WTC11 (cell line): ENCODE measurements around the gene FHOD1. TPM values are rescaled to one million over a fixed set of nuclear protein-coding genes. Genes with fewer than 3 reads are reported as not detected.

Experiments
- ATAC-seq: fragments of 200-7000 bp; cut with Tn5 transposase; 2 replicates; pipeline ENCODE4 v1.10.0; 2021; ENCODE audit warnings: mild to moderate bottlenecking, moderate library complexity
- CTCF ChIA-PET: fragments of 300-600 bp; sonication (Branson Sonifier 250); formaldehyde crosslinking; loops from one replicate; lab custom pipeline; 2021; ENCODE audit warnings: antibody characterized with exemption; lab: Charles Lee
- POLR2A ChIA-PET: fragments of 350-600 bp; sonication (Branson Sonifier 250); formaldehyde crosslinking; loops from one replicate; lab custom pipeline; 2021; ENCODE audit warnings: antibody characterized with exemption; lab: Charles Lee
- DNase-seq: peaks from one replicate; pipeline ENCODE4 v3.0.0; 2021; ENCODE audit warnings: low spot score
- H3K27ac Mint-ChIP-seq: 2 replicates; pipeline ENCODE4 v1.8.0; 2021; ENCODE audit warnings: mixed read lengths
- H3K27me3 Mint-ChIP-seq: 2 replicates; pipeline ENCODE4 v1.8.0; 2021; ENCODE audit warnings: low read depth, mild to moderate bottlenecking, moderate library complexity, mixed read lengths
- H3K36me3 Mint-ChIP-seq: 2 replicates; pipeline ENCODE4 v1.8.0; 2021; ENCODE audit warnings: mixed read lengths
- H3K4me1 Mint-ChIP-seq: 2 replicates; pipeline ENCODE4 v1.8.0; 2022; ENCODE audit warnings: mixed read lengths
- H3K4me3 Mint-ChIP-seq: 2 replicates; pipeline ENCODE4 v1.8.0; 2021; ENCODE audit warnings: mild to moderate bottlenecking, moderate library complexity, mixed read lengths
- H3K9me3 Mint-ChIP-seq: 2 replicates; pipeline ENCODE4 v1.8.0; 2021; ENCODE audit warnings: mixed read lengths
- ATF1 ChIP-seq: sonication (generic); formaldehyde crosslinking; IDR thresholded peaks from 2 replicates; pipeline ENCODE4 v1.8.1; 2023; ENCODE audit warnings: mild to moderate bottlenecking, moderate library complexity, missing genetic modification reagents
- ATF6 ChIP-seq: sonication (generic); formaldehyde crosslinking; IDR thresholded peaks from 2 replicates; pipeline ENCODE4 v1.8.1; 2023; ENCODE audit warnings: mild to moderate bottlenecking, missing genetic modification reagents
- CREB1 ChIP-seq: sonication (generic); formaldehyde crosslinking; IDR thresholded peaks from 2 replicates; pipeline ENCODE4 v1.8.0; 2023; ENCODE audit warnings: mild to moderate bottlenecking, missing genetic modification reagents
- FOXK1 ChIP-seq: sonication (generic); formaldehyde crosslinking; IDR thresholded peaks from 2 replicates; pipeline ENCODE4 v1.8.0; 2022; ENCODE audit warnings: mild to moderate bottlenecking, moderate library complexity, missing genetic modification reagents
- HMGA2 ChIP-seq: fragments of 250-450 bp; sonication (Bioruptor Pico); IDR thresholded peaks from 2 replicates; pipeline ENCODE4 v1.4.0; 2021; ENCODE audit warnings: mild to moderate bottlenecking, moderate library complexity
- HMGXB4 ChIP-seq: sonication (generic); formaldehyde crosslinking; IDR thresholded peaks from 2 replicates; pipeline ENCODE4 v1.8.1; 2023; ENCODE audit warnings: mild to moderate bottlenecking, moderate library complexity, missing genetic modification reagents
- MYBL2 ChIP-seq: sonication (generic); formaldehyde crosslinking; IDR thresholded peaks from 2 replicates; pipeline ENCODE4 v1.8.1; 2023; ENCODE audit warnings: mild to moderate bottlenecking, moderate library complexity, missing genetic modification reagents
- NFATC4 ChIP-seq: fragments of 250-450 bp; sonication (Bioruptor Pico); IDR thresholded peaks from 2 replicates; pipeline ENCODE4 v1.9.0; 2021; ENCODE audit warnings: mild to moderate bottlenecking
- NFE2L1 ChIP-seq: sonication (generic); formaldehyde crosslinking; IDR thresholded peaks from 2 replicates; pipeline ENCODE4 v1.8.1; 2023; ENCODE audit warnings: missing genetic modification reagents
- NR2C2 ChIP-seq: sonication (generic); formaldehyde crosslinking; IDR thresholded peaks from 2 replicates; pipeline ENCODE4 v1.8.0; 2022; ENCODE audit warnings: mild to moderate bottlenecking, missing genetic modification reagents
- RELA ChIP-seq: sonication (generic); formaldehyde crosslinking; IDR thresholded peaks from 2 replicates; pipeline ENCODE4 v1.8.1; 2022; ENCODE audit warnings: missing genetic modification reagents, mild to moderate bottlenecking, borderline replicate concordance
- SMAD3 ChIP-seq: sonication (generic); formaldehyde crosslinking; IDR thresholded peaks from 2 replicates; pipeline ENCODE4 v1.8.0; 2022; ENCODE audit warnings: missing genetic modification reagents, mild to moderate bottlenecking, borderline replicate concordance
- SP1 ChIP-seq: sonication (generic); formaldehyde crosslinking; conservative IDR thresholded peaks from 2 replicates; pipeline ENCODE4 v1.8.1; 2022; ENCODE audit warnings: missing genetic modification reagents
- TEAD1 ChIP-seq: sonication (generic); formaldehyde crosslinking; IDR thresholded peaks from 2 replicates; pipeline ENCODE4 v1.8.0; 2022; ENCODE audit warnings: mild to moderate bottlenecking, missing genetic modification reagents
- USF2 ChIP-seq: sonication (generic); formaldehyde crosslinking; IDR thresholded peaks from 2 replicates; pipeline ENCODE4 v1.8.1; 2023; ENCODE audit warnings: mild to moderate bottlenecking, missing genetic modification reagents, moderate library complexity
- ZNF416 ChIP-seq: fragments of 250-450 bp; sonication (Bioruptor Pico); IDR thresholded peaks from 2 replicates; pipeline ENCODE4 v1.9.0; 2021; ENCODE audit warnings: mild to moderate bottlenecking, inconsistent platforms
- ZNF425 ChIP-seq: fragments of 250-450 bp; sonication (Bioruptor Pico); conservative IDR thresholded peaks from 2 replicates; pipeline ENCODE4 v1.9.0; 2021; ENCODE audit warnings: mild to moderate bottlenecking
- ZNF532 ChIP-seq: fragments of 250-450 bp; sonication (Bioruptor Pico); IDR thresholded peaks from 2 replicates; pipeline ENCODE4 v1.9.0; 2021; ENCODE audit warnings: mild to moderate bottlenecking, borderline replicate concordance
- ZNF671 ChIP-seq: fragments of 250-450 bp; sonication (Bioruptor Pico); IDR thresholded peaks from 2 replicates; pipeline ENCODE4 v1.8.0; 2021; ENCODE audit warnings: mild to moderate bottlenecking
- total RNA-seq: library from RNA; stranded (reverse); gene quantifications from 3 replicates; pipeline ENCODE4 v1.2.3, GENCODE V29; 2021
- TF ChIP-seq, protein P1 (sequence below): fragments of 250-450 bp; sonication (Bioruptor Pico); IDR thresholded peaks from 2 replicates; pipeline ENCODE4 v1.9.0; 2021; ENCODE audit warnings: mild to moderate bottlenecking
- TF ChIP-seq, protein P2 (sequence below): sonication (generic); formaldehyde crosslinking; IDR thresholded peaks from 2 replicates; pipeline ENCODE4 v1.8.0; 2022; ENCODE audit warnings: mild to moderate bottlenecking, missing genetic modification reagents

The FHOD1 gene
- total RNA-seq, 1 experiment from 2014 or later, result 81.3 TPM

DNA sequence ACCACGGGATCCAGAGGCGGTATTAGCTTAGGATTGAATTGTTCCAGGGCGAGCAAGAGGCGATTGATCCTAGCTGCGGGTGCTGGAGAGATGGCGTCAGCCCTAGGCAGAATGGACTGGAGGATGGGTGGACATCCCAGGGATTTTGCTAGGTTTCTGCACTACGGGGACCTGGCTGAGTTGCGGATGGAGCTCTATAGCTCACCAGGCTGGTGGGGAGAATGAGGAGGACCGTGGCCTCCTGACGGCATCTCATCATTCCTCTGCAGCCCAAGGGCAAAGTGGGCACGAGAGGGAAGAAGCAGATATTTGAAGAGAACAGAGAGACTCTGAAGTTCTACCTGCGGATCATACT is 19.7 kb downstream of the FHOD1 start (continued):
- TF ChIP-seq ATF6 (no peak), SMAD3 (CRISPR knock-in tag) (no peak), NFE2L1 (CRISPR knock-in tag) (no peak), ZNF671 (CRISPR knock-in tag) (no peak)
- TF ChIP-seq, protein P1, sequence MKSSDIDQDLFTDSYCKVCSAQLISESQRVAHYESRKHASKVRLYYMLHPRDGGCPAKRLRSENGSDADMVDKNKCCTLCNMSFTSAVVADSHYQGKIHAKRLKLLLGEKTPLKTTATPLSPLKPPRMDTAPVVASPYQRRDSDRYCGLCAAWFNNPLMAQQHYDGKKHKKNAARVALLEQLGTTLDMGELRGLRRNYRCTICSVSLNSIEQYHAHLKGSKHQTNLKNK (CRISPR knock-in tag), result no peak

GRCh38 chr16:67226804-67227566 is 20.3 kb downstream of the FHOD1 start, which contains the start of gene TMEM208:
TMEM208 (plus strand) TSS chr16:67227130; CDS start chr16:67227219, 89 bp downstream.
- POLR2A ChIA-PET, result interaction anchor here (0.6 to 2.1 kb wide), 11 partner anchors 10 to 53 kb away, joined by 3 to 25 read pairs (median 4); partner anchors contain the start of genes ELMO3, EXOC3L1 and FHOD1
- Mint-ChIP-seq H3K27ac (peak within 1 kb of the TSS; percentile 98), H3K9me3 (no peaks in the 10 kb centered on the region), H3K4me1 (peaks cover 15% of the 10 kb centered on the region), H3K27me3 (peaks cover 28% of the 10 kb centered on the region), H3K36me3 (peaks cover 26% of the 10 kb centered on the region), H3K4me3 (peak within 1 kb of the TSS; percentile 97)
- peak; percentile 99 for ATAC-seq
- DNase-seq, result peak; percentile 100
- CTCF ChIA-PET, result interaction anchor here (0.8 to 2.8 kb wide), 21 partner anchors 9 to 266 kb away, joined by 3 to 41 read pairs (median 5); partner anchors contain the start of genes B3GNT9, CES3, E2F4 and ELMO3
- TF ChIP-seq SP1 (CRISPR knock-in tag) (peak; percentile 100), TEAD1 (CRISPR knock-in tag) (peak; percentile 46; the same call in 1 of the 2 replicates), MYBL2 (CRISPR knock-in tag) (0 out of 2 replicates have a peak, but pooled peaks have one; percentile 30), FOXK1 (CRISPR knock-in tag) (peak; percentile 94), RELA (no peak), ZNF416 (CRISPR knock-in tag) (0 out of 2 replicates have a peak, but pooled peaks have one; percentile 39), ZNF532 (0 out of 2 replicates have a peak, but pooled peaks have one; percentile 17), USF2 (0 out of 2 replicates have a peak, but pooled peaks have one; percentile 17), HMGXB4 (CRISPR knock-in tag) (peak; percentile 43; the same call in 1 of the 2 replicates), ZNF425 (CRISPR knock-in tag) (no peak), CREB1 (CRISPR knock-in tag) (peak; percentile 93), HMGA2 (no peak), NR2C2 (CRISPR knock-in tag) (no peak), NFATC4 (CRISPR knock-in tag) (peak; percentile 47; the same call in 1 of the 2 replicates), ATF1 (CRISPR knock-in tag) (peak; percentile 89; the same call in 1 of the 2 replicates), ZNF671 (CRISPR knock-in tag) (no peak)
- TF ChIP-seq, protein P2, sequence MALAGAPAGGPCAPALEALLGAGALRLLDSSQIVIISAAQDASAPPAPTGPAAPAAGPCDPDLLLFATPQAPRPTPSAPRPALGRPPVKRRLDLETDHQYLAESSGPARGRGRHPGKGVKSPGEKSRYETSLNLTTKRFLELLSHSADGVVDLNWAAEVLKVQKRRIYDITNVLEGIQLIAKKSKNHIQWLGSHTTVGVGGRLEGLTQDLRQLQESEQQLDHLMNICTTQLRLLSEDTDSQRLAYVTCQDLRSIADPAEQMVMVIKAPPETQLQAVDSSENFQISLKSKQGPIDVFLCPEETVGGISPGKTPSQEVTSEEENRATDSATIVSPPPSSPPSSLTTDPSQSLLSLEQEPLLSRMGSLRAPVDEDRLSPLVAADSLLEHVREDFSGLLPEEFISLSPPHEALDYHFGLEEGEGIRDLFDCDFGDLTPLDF (CRISPR knock-in tag), result no peak
- TF ChIP-seq, protein P1 (CRISPR knock-in tag), result 0 out of 2 replicates have a peak, but pooled peaks have one; percentile 42
